Rectal smooth muscle tissue (tissue), 1 donor: ENCODE measurements around the gene ZSWIM3.

ENCODE experiments used
- H3K27ac ChIP-seq: one replicate; pipeline ENCODE4 v1.7.0; 2013; ENCODE audit warnings: low read depth, low read length, inconsistent platforms
- H3K27me3 ChIP-seq: one replicate; pipeline ENCODE4 v1.7.0; 2013; ENCODE audit warnings: low read length; ENCODE audit not compliant: control insufficient read depth, insufficient read depth
- H3K36me3 ChIP-seq: one replicate; pipeline ENCODE4 v1.7.0; 2013; ENCODE audit warnings: low read length; ENCODE audit not compliant: control insufficient read depth, insufficient read depth
- H3K4me1 ChIP-seq: one replicate; pipeline ENCODE4 v1.7.0; 2013; ENCODE audit warnings: low read length; ENCODE audit not compliant: control insufficient read depth, insufficient read depth
- H3K4me3 ChIP-seq: one replicate; pipeline ENCODE4 v1.7.0; 2013; ENCODE audit warnings: low read length
- H3K9ac ChIP-seq: one replicate; pipeline ENCODE4 v1.7.0; 2013; ENCODE audit warnings: low read length

Gene ZSWIM3

DNA sequence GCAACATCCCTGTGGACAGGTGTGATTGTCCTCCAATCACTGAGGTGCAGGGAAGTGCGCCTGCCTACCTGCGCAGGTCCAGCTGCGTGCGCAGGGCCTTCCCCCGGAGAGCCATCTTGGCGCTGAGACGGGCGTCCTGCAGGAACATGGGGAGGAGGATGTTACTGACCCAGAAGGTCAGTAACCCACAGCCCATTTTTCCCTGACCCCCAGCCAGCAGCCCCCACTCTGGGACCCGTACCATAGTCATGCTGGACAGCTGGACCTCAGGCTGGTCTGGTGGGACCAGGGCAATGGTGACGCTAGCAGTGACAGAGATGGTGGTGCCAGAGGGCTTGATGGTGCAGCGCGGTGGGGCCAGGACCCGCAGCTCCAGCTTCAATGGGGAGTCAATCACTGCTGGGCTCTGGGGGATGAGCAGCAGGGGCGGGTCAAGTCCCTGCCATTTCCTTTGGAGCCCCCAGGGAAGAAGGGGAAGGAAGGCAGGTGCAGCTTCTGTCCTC lies 44.8 kb downstream of the ZSWIM3 start:
- no peaks in the 10 kb centered on the region for H3K27me3 ChIP-seq
- H3K27ac ChIP-seq, result no peak overlapping the region
- no peak overlapping the region for H3K4me3 ChIP-seq
- no peak overlapping the region for H3K9ac ChIP-seq
- H3K36me3 ChIP-seq, result peaks cover 7% of the 10 kb centered on the region
- no peaks in the 10 kb centered on the region for H3K4me1 ChIP-seq

- H3K9ac ChIP-seq, result no peak overlapping the region
- no peak overlapping the region for H3K4me3 ChIP-seq
- peaks cover 5% of the 10 kb centered on the region for H3K36me3 ChIP-seq
- no peak overlapping the region for H3K27ac ChIP-seq
- H3K4me1 ChIP-seq, result no peaks in the 10 kb centered on the region
- no peaks in the 10 kb centered on the region for H3K27me3 ChIP-seq
These were observed 47.4 kb downstream of the ZSWIM3 start for GRCh38 chr20:45904583-45905504.

GRCh38 chr20:45905505-45906079 lies 48.2 kb downstream of the ZSWIM3 start:
- Histone ChIP-seq H3K36me3 (peaks cover 5% of the 10 kb centered on the region), H3K4me3 (no peak overlapping the region), H3K27ac (no peak overlapping the region), H3K9ac (no peak overlapping the region), H3K4me1 (no peaks in the 10 kb centered on the region), H3K27me3 (no peaks in the 10 kb centered on the region)

GRCh38 chr20:45907219-45907948 lies 50.0 kb downstream of the ZSWIM3 start:
- H3K36me3 ChIP-seq, result no peaks in the 10 kb centered on the region
- H3K27me3 ChIP-seq, result no peaks in the 10 kb centered on the region

GRCh38 chr20:45908084-45908483 lies 50.7 kb downstream of the ZSWIM3 start:
- Histone ChIP-seq H3K36me3 (no peaks in the 10 kb centered on the region), H3K9ac (no peak overlapping the region)

More at GRCh38 chr20:45907219-45907948, 50.0 kb downstream of the ZSWIM3 start:
- H3K4me1 ChIP-seq, result peaks cover 6% of the 10 kb centered on the region
- H3K9ac ChIP-seq, result no peak overlapping the region
- H3K27ac ChIP-seq, result no peak overlapping the region
- no peak overlapping the region for H3K4me3 ChIP-seq

DNA sequence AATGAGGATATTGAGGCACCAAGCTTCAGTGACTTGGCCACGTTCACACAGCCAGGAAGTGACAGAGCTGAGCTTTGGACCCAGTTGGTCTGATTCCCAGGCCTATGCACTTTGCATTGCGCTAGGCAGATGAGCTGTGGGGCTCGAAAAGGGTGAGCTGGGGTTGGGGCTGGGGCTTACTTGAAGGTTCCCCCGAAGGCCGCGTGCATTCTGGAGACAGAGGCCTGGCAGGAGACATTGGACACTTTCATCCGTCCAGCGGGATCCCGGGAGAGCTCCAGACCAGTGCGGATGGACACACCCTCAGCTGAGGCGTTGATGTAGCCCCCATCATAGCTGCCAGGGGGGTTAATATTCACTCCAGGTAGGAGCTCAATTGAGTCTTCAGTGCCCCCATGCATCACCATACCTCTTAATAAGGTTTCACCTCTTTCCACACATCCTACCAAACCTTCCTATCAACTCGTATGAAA lies 52.0 kb downstream of the ZSWIM3 start:
- no peak overlapping the region for H3K4me3 ChIP-seq
- H3K4me1 ChIP-seq, result peaks cover 7% of the 10 kb centered on the region
- H3K27me3 ChIP-seq, result no peaks in the 10 kb centered on the region
- H3K9ac ChIP-seq, result no peak overlapping the region
- no peaks in the 10 kb centered on the region for H3K36me3 ChIP-seq
- H3K27ac ChIP-seq, result no peak overlapping the region

More at GRCh38 chr20:45908084-45908483, 50.7 kb downstream of the ZSWIM3 start:
- Histone ChIP-seq H3K4me3 (no peak overlapping the region), H3K4me1 (peaks cover 7% of the 10 kb centered on the region), H3K27ac (no peak overlapping the region), H3K27me3 (no peaks in the 10 kb centered on the region)

DNA sequence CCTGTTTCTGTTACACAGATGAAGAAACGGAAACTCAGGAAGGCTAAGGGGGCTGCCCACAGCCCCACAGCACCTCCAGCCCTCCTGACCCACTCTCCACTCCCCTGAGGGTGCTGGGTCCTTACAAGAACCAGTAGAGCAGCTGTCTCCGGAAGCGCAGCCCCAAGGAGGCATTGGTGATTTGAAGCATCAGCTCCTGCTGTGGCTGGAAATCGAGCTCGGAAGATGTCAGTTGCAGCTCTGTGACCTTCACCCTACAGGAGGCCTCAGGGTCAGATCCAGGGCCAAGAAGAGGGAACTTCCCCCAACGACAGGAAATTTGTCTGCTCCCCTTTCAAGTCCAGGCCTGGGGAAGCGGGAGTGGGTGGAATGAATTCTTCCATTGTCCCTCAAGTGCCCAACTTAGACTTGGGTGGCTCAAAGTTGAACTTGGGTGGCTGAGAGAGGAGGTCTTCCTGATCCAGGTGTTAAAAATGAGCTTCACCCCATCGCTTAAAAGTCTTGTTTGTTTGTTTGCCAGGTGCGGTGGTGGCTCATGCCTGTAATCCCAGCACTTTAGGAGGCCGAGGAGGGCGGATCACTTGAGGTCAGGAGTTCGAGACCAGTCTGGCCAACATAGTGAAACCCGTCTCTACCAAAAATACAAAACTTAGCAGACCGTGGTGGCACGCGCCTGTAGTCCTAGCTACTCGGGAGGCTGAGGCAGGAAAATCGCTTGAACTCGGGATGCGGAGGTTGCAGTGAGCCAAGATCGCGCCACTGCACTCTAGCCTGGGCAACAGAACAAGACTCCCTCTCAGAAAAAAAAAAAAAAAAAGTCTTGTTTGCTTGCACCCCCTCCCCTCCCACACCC lies 52.6 kb downstream of the ZSWIM3 start:
- H3K27ac ChIP-seq, result peak overlapping the region; percentile 51

DNA sequence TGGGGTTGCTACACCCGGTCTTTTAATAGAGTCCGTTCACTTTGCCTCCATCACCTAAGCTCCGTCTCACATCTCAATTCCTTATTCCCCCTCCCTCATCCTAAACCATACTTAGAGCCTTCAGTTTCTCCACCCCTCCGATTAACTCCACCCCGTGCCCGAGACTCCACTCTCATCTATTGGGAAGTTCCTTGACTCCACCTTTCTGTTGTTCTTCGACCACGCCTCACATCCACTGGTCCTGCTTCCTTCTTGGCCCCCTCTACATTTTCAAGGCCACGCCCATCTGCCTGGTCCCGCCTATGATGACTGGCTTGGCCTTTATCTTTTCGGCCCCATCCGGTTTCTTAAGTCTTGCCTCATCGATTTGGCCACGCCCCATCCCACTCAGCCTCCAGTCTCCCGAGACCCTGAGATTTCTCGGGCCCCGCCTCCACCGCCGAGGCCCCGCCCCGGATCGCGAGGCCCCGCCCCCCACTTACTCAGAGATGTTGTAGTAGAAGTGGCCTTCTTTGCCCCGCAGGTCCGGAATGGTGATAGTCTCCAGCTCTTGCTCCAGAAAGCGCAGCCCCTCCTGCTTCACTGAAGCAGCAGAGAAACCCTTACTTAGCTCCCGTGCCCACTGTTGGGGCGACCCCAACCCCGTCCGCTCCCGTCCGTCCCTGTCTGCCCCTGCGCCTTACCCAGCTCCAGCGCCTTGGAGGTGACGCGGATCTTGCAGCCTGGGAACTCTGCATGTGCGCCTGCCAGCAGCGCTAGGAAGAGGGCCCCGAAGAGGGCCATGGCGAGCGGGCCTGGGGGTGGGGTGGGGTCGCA lies 53.5 kb downstream of the ZSWIM3 start:
- Histone ChIP-seq H3K27me3 (no peaks in the 10 kb centered on the region), H3K4me3 (peak overlapping the region; percentile 83), H3K4me1 (peaks cover 7% of the 10 kb centered on the region), H3K36me3 (no peaks in the 10 kb centered on the region), H3K27ac (peak overlapping the region; percentile 82), H3K9ac (no peak overlapping the region)

More for the DNA sequence above, 52.6 kb downstream of the ZSWIM3 start:
- H3K4me3 ChIP-seq, result no peak overlapping the region
- H3K4me1 ChIP-seq, result peaks cover 7% of the 10 kb centered on the region
- H3K36me3 ChIP-seq, result no peaks in the 10 kb centered on the region
- H3K27me3 ChIP-seq, result no peaks in the 10 kb centered on the region
- H3K9ac ChIP-seq, result no peak overlapping the region

- H3K36me3 ChIP-seq, result no peaks in the 10 kb centered on the region
- peak within 1 kb of the TSS; percentile 82 for H3K27ac ChIP-seq
- peak within 1 kb of the TSS; percentile 73 for H3K9ac ChIP-seq
- H3K4me1 ChIP-seq, result peaks cover 7% of the 10 kb centered on the region
- H3K27me3 ChIP-seq, result no peaks in the 10 kb centered on the region
- H3K4me3 ChIP-seq, result peak within 1 kb of the TSS; percentile 83
These were observed 54.3 kb downstream of the ZSWIM3 start, which contains the start of gene PLTP for GRCh38 chr20:45911486-45912343. Gene PLTP (minus strand): TSS chr20:45912155. CDS start chr20:45911452, 703 bp downstream.

DNA sequence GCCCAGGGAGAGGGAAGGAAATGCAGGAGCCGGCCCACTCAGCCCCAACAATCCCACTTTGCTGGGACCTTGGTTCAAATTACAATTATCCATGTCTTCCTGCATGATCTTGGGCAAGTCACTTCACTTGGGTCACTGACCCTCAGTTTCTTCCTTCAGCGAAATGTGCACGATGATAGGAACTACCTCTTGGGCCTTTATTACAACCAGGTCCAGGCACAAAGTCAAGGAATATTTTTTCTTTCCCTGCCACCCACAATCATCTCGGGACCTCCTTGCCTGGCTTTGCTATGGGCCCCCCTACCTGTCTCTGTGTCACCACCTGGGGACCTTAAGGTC lies 54.9 kb downstream of the ZSWIM3 start:
- Histone ChIP-seq H3K27ac (peak overlapping the region; percentile 37), H3K4me1 (peaks cover 7% of the 10 kb centered on the region), H3K9ac (no peak overlapping the region), H3K36me3 (no peaks in the 10 kb centered on the region), H3K4me3 (peak overlapping the region; percentile 83), H3K27me3 (no peaks in the 10 kb centered on the region)
